Measurements from ENCODE around the gene CUEDC1. TPM values are rescaled to one million over a fixed set of nuclear protein-coding genes. Genes with fewer than 3 reads are reported as not detected.

CUEDC1 gene
- polyA plus RNA-seq, 2 of the 4 experiments (the other 2 are of a cell fraction): 44.3 to 90.6 TPM

DNA sequence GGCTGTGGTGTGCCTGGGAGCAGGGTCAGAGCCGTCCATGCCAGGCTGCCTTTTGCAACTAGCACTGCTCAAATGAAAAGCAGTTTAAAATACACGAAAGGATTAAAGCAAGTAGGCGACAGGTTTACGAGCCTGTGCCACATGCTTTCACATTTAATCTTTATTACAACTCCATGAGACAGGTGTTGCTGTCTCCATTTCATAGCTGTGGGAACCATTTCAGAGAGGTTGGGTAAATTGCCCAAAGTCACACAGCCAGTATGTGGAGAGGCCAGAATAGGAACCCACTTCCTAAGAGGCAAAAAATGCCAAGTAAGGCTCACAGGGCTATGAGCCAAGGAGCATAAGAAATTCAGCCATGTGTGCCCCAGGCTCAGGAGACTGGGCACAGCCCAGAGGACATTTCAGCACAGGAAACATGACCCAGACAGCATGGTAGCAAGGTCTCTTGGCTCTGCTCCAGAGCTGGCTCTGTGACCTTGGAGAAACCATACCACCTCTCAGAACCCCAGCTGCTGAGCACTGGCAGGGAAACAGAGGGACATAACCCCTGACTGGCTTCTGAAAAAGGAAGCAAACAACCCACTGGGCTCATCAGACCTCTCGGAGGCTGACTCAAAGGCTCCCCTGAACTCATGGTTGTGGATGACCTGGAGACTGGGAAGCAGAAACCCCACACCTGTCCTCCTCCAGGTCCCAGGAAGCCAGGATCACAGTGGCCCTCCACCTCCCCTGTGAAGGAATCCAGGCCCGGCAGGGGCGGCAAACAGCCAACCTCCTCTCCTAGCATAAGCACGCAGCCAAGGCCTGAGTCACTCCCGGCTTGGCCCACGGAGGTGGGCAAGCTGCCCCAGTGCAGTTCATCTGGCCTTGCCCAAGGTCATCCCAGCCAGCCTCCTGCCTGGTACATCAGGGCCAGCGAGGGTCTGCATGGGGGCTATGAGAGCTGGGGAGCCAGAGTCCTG is 65.0 kb downstream of the CUEDC1 start:
- Histone ChIP-seq H3K4me2 (peak overlapping the region; percentile 64), H3K9me3 (no peaks in the 10 kb centered on the region), H3K27ac (peak overlapping the region; percentile 92 to 96), H3K4me3 (no peak overlapping the region), H3K4me1 (peaks cover 70% of the 10 kb centered on the region)
- FAIRE-seq (peak; percentile 67), ATAC-seq (peak; percentile 47 to 64), DNase-seq (ENCODE audit: low read depth in 1 of 2, low spot score in 1 of 2) (peak; percentile 72 to 83)
- peak; percentile 36 to 55; a peak in 1 of 5 replicates for TF ChIP-seq EP300 (IDR thresholded peaks at IDR 0.05)
- TF ChIP-seq, protein P1, sequence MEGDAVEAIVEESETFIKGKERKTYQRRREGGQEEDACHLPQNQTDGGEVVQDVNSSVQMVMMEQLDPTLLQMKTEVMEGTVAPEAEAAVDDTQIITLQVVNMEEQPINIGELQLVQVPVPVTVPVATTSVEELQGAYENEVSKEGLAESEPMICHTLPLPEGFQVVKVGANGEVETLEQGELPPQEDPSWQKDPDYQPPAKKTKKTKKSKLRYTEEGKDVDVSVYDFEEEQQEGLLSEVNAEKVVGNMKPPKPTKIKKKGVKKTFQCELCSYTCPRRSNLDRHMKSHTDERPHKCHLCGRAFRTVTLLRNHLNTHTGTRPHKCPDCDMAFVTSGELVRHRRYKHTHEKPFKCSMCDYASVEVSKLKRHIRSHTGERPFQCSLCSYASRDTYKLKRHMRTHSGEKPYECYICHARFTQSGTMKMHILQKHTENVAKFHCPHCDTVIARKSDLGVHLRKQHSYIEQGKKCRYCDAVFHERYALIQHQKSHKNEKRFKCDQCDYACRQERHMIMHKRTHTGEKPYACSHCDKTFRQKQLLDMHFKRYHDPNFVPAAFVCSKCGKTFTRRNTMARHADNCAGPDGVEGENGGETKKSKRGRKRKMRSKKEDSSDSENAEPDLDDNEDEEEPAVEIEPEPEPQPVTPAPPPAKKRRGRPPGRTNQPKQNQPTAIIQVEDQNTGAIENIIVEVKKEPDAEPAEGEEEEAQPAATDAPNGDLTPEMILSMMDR (IDR thresholded peaks at IDR 0.05): no peak; the same call in 2 of the 3 replicates
- TF ChIP-seq GATA3 (IDR thresholded peaks at IDR 0.05; ENCODE audit: borderline replicate concordance): peak; percentile 45
- no peak for TF ChIP-seq SREBF2 (IDR thresholded peaks at IDR 0.05)
- TF ChIP-seq CHD2 (IDR thresholded peaks at IDR 0.05; ENCODE audit: low read length, partially characterized antibody): no peak
- peak; percentile 8 to 31; a peak in 2 of 5 replicates for TF ChIP-seq RAD21 (conservative IDR thresholded peaks at IDR 0.05 in 1 of 2, IDR thresholded peaks at IDR 0.05 in 1 of 2)
- TF ChIP-seq, protein P2, sequence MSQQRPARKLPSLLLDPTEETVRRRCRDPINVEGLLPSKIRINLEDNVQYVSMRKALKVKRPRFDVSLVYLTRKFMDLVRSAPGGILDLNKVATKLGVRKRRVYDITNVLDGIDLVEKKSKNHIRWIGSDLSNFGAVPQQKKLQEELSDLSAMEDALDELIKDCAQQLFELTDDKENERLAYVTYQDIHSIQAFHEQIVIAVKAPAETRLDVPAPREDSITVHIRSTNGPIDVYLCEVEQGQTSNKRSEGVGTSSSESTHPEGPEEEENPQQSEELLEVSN (IDR thresholded peaks at IDR 0.05; ENCODE audit: borderline replicate concordance, low read depth): peak; percentile 64
- TF ChIP-seq, protein P3, sequence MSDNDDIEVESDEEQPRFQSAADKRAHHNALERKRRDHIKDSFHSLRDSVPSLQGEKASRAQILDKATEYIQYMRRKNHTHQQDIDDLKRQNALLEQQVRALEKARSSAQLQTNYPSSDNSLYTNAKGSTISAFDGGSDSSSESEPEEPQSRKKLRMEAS (IDR thresholded peaks at IDR 0.05): peak; percentile 84
- TF ChIP-seq, protein P4, sequence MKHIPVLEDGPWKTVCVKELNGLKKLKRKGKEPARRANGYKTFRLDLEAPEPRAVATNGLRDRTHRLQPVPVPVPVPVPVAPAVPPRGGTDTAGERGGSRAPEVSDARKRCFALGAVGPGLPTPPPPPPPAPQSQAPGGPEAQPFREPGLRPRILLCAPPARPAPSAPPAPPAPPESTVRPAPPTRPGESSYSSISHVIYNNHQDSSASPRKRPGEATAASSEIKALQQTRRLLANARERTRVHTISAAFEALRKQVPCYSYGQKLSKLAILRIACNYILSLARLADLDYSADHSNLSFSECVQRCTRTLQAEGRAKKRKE (CRISPR knock-in tag; IDR thresholded peaks at IDR 0.05; ENCODE audit: low read depth): 0 out of 2 replicates have a peak, but pooled peaks have one; percentile 18
- TF ChIP-seq NPAS2 (CRISPR knock-in tag; IDR thresholded peaks at IDR 0.05; ENCODE audit: borderline replicate concordance): no peak
- peak; percentile 49 to 79; a peak in 4 of 5 replicates for TF ChIP-seq JUN (IDR thresholded peaks at IDR 0.05)
- peak; percentile 28 for TF ChIP-seq JUNB (IDR thresholded peaks at IDR 0.05)
- TF ChIP-seq, protein P5, sequence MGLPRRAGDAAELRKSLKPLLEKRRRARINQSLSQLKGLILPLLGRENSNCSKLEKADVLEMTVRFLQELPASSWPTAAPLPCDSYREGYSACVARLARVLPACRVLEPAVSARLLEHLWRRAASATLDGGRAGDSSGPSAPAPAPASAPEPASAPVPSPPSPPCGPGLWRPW (IDR thresholded peaks at IDR 0.05): no peak
- no peak for TF ChIP-seq KDM5A (IDR thresholded peaks at IDR 0.05)
- TF ChIP-seq NFE2L2 (conservative IDR thresholded peaks at IDR 0.05; ENCODE audit: low read length): no peak
- peak; percentile 61 for TF ChIP-seq FOSL2 (IDR thresholded peaks at IDR 0.05)
- TF ChIP-seq FOSL2 (CRISPR knock-in tag; IDR thresholded peaks at IDR 0.05): peak; percentile 72
- no peak for TF ChIP-seq EHMT2 (IDR thresholded peaks at IDR 0.05; ENCODE audit: low read depth)
- peak; percentile 15; the same call in 1 of the 2 replicates for TF ChIP-seq RFX5 (IDR thresholded peaks at IDR 0.05)
- TF ChIP-seq SMC3 (IDR thresholded peaks at IDR 0.05): peak; percentile 41; the same call in 1 of the 3 replicates
- TF ChIP-seq POLR2A (IDR thresholded peaks at IDR 0.05; ENCODE audit: low read length): no peak
- TF ChIP-seq, protein P6, sequence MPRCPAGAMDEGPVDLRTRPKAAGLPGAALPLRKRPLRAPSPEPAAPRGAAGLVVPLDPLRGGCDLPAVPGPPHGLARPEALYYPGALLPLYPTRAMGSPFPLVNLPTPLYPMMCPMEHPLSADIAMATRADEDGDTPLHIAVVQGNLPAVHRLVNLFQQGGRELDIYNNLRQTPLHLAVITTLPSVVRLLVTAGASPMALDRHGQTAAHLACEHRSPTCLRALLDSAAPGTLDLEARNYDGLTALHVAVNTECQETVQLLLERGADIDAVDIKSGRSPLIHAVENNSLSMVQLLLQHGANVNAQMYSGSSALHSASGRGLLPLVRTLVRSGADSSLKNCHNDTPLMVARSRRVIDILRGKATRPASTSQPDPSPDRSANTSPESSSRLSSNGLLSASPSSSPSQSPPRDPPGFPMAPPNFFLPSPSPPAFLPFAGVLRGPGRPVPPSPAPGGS (IDR thresholded peaks at IDR 0.05): 0 out of 3 replicates have a peak, but pooled peaks have one; percentile 28
- peak; percentile 76 for TF ChIP-seq ZFP36 (IDR thresholded peaks at IDR 0.05; ENCODE audit: borderline replicate concordance, partially characterized antibody)
- TF ChIP-seq HOXB5 (CRISPR knock-in tag; IDR thresholded peaks at IDR 0.05): 0 out of 2 replicates have a peak, but pooled peaks have one; percentile 19
- TF ChIP-seq ESRRA (IDR thresholded peaks at IDR 0.05; ENCODE audit: borderline replicate concordance, low read length): peak; percentile 50; the same call in 1 of the 2 replicates
- TF ChIP-seq PHF8 (IDR thresholded peaks at IDR 0.05; ENCODE audit: borderline replicate concordance, low read depth): no peak
- ChIA-PET CTCF (interaction anchor here (0.8 to 48.7 kb wide), 13 partner anchors 13 to 647 kb away, joined by 3 to 1377 read pairs (median 6); partner anchors contain the start of genes CUEDC1, MRPS23, SRSF1 and VEZF1), POLR2A (interaction anchor here (1.9 kb wide), 1 partner anchor 11 kb away, joined by 8 read pairs; no protein-coding TSS in a partner anchor)
- 57% methylated on average over 7 of the region's 11 CpGs for WGBS (ENCODE audit: missing lambda C conversion rate)
